ENCODE results near the gene CCNF. TPM values are rescaled to one million over a fixed set of nuclear protein-coding genes. Genes with fewer than 3 reads are reported as not detected.
"Not testable (repeated sequence)": the region's sequence is repeated elsewhere in the genome, so short reads cannot be mapped to it uniquely, and the experiment has no call there.

The CCNF gene
- total RNA-seq, 1 experiment from 2014 or later = 35.8 TPM

GRCh38 chr16:2385190-2385836 lies 43.9 kb upstream of the CCNF start:
- Histone ChIP-seq H3K36me3 (ENCODE audit: control insufficient read depth, insufficient read depth, low read length) (no peaks in the 10 kb centered on the region), H3K9me3 (ENCODE audit: control insufficient read depth, insufficient read depth, low read depth, low read length) (no peaks in the 10 kb centered on the region; the same call in 1 of the 2 replicates), H3K4me1 (ENCODE audit: control insufficient read depth, insufficient read depth, low read length) (peaks cover 6% of the 10 kb centered on the region; the same call in 1 of the 2 replicates), H3K27ac (ENCODE audit: low read length) (0 out of 2 replicates have a peak overlapping the region, but pooled peaks have one; percentile 14), H3K27me3 (ENCODE audit: control insufficient read depth, insufficient read depth, low read length) (no peaks in the 10 kb centered on the region), H3K4me3 (ENCODE audit: low read depth in 2 of 2, low read length in 2 of 2) (no peak overlapping the region)
- in situ Hi-C loops (cut with HindIII; ENCODE audit: low pct_unique_long_range_greater_than_20kb, low sequenced_read_pairs) (no loop called here), intact Hi-C loops (cut with micrococcal nuclease; ENCODE audit: unreplicated experiment) (no loop called here)
- DNase-seq (ENCODE audit: low read depth, low spot score) = no peak
- BruUV-seq (replicated peaks) = no TSS peak
- TF ChIP-seq SIN3A (IDR thresholded peaks at IDR 0.05; ENCODE audit: borderline replicate concordance, insufficient read depth, low read depth, low read length) (no peak), REST (IDR thresholded peaks at IDR 0.05; ENCODE audit: insufficient read depth in 1 of 2, low read depth in 2 of 2, low read length in 1 of 2) (no peak), POLR2AphosphoS5 (IDR thresholded peaks at IDR 0.05; ENCODE audit: low read depth, low read length) (no peak), TCF7L2 (IDR thresholded peaks at IDR 0.05; ENCODE audit: low read depth, low read length) (no peak)
- TF ChIP-seq, protein P1, sequence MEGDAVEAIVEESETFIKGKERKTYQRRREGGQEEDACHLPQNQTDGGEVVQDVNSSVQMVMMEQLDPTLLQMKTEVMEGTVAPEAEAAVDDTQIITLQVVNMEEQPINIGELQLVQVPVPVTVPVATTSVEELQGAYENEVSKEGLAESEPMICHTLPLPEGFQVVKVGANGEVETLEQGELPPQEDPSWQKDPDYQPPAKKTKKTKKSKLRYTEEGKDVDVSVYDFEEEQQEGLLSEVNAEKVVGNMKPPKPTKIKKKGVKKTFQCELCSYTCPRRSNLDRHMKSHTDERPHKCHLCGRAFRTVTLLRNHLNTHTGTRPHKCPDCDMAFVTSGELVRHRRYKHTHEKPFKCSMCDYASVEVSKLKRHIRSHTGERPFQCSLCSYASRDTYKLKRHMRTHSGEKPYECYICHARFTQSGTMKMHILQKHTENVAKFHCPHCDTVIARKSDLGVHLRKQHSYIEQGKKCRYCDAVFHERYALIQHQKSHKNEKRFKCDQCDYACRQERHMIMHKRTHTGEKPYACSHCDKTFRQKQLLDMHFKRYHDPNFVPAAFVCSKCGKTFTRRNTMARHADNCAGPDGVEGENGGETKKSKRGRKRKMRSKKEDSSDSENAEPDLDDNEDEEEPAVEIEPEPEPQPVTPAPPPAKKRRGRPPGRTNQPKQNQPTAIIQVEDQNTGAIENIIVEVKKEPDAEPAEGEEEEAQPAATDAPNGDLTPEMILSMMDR (IDR thresholded peaks at IDR 0.05) = no peak
- POLR2A ChIA-PET = no interaction called here
- CTCF ChIA-PET = no interaction called here
- no peak for ATAC-seq

- H3K4me3 ChIP-seq (ENCODE audit: low read depth in 2 of 2, low read length in 2 of 2); intact Hi-C loops (cut with micrococcal nuclease; ENCODE audit: unreplicated experiment); DNase-seq (ENCODE audit: low read depth, low spot score); BruUV-seq (replicated peaks); ATAC-seq; H3K4me1 ChIP-seq (ENCODE audit: control insufficient read depth, insufficient read depth, low read length); H3K9me3 ChIP-seq (ENCODE audit: control insufficient read depth, insufficient read depth, low read depth, low read length); POLR2A ChIA-PET; H3K36me3 ChIP-seq (ENCODE audit: control insufficient read depth, insufficient read depth, low read length); H3K27me3 ChIP-seq (ENCODE audit: control insufficient read depth, insufficient read depth, low read length); H3K27ac ChIP-seq (ENCODE audit: low read length); in situ Hi-C loops (cut with HindIII; ENCODE audit: low pct_unique_long_range_greater_than_20kb, low sequenced_read_pairs): not testable (repeated sequence)
- CTCF ChIA-PET = interaction anchor here (0.6 kb wide), 1 partner anchor 31 kb away, joined by 4 read pairs; no protein-coding TSS in a partner anchor
Observed at GRCh38 chr16:2385982-2386381, 43.3 kb upstream of the CCNF start.

DNA sequence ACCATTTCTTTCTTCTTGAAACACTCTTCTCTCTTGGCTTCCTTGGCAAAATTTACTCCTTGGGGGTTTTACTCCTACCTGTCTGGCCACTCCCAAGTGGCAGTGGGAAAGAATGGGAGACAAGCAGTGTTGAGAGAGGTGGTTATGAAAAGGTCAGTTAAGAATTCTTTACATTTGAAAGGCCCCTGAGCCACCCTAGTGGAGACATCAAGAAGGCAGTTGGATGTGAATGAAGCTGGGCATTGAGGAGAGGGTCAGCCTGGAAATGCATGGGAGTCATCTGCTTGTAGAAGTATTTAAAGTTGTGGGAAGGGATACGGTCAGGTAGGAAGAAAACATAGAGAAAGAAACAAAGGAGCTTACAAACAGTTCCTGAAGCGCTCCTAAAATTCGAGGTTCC lies 42.3 kb upstream of the CCNF start:
- POLR2A ChIA-PET = interaction anchor here (0.6 kb wide), 1 partner anchor 28 kb away, joined by 4 read pairs; no protein-coding TSS in a partner anchor
- BruUV-seq (replicated peaks) = no TSS peak
- Histone ChIP-seq H3K27ac (ENCODE audit: low read length) (no peak overlapping the region), H3K4me3 (ENCODE audit: low read depth in 2 of 2, low read length in 2 of 2) (no peak overlapping the region), H3K27me3 (ENCODE audit: control insufficient read depth, insufficient read depth, low read length) (no peaks in the 10 kb centered on the region), H3K9me3 (ENCODE audit: control insufficient read depth, insufficient read depth, low read depth, low read length) (no peaks in the 10 kb centered on the region; the same call in 1 of the 2 replicates), H3K4me1 (ENCODE audit: control insufficient read depth, insufficient read depth, low read length) (peaks cover 6% of the 10 kb centered on the region; the same call in 1 of the 2 replicates), H3K36me3 (ENCODE audit: control insufficient read depth, insufficient read depth, low read length) (no peaks in the 10 kb centered on the region)
- no peak for TF ChIP-seq POLR2AphosphoS5 (IDR thresholded peaks at IDR 0.05; ENCODE audit: low read depth, low read length)
- TF ChIP-seq, protein P1 (IDR thresholded peaks at IDR 0.05) = peak; percentile 54
- TF ChIP-seq REST (IDR thresholded peaks at IDR 0.05; ENCODE audit: insufficient read depth in 1 of 2, low read depth in 2 of 2, low read length in 1 of 2) = no peak
- TF ChIP-seq TCF7L2 (IDR thresholded peaks at IDR 0.05; ENCODE audit: low read depth, low read length) = no peak
- TF ChIP-seq SIN3A (IDR thresholded peaks at IDR 0.05; ENCODE audit: borderline replicate concordance, insufficient read depth, low read depth, low read length) = no peak
- in situ Hi-C loops (cut with HindIII; ENCODE audit: low pct_unique_long_range_greater_than_20kb, low sequenced_read_pairs) (no loop called here), intact Hi-C loops (cut with micrococcal nuclease; ENCODE audit: unreplicated experiment) (no loop called here)
- ATAC-seq (no peak), DNase-seq (ENCODE audit: low read depth, low spot score) (no peak)
- CTCF ChIA-PET = interaction anchor here (0.6 kb wide), 1 partner anchor 118 kb away, joined by 3 read pairs; no protein-coding TSS in a partner anchor

Measured in Panc1 (cell line).